Liver (tissue), 9 donors: Measurements from ENCODE around the gene ANKRA2. TPM values are rescaled to one million over a fixed set of nuclear protein-coding genes. Genes with fewer than 3 reads are reported as not detected.

ENCODE experiments used
- DNase-seq: peaks from one replicate; pipeline ENCODE4 v3.0.0-alpha.2; 2017; ENCODE audit warnings: low spot score
- H3K27ac ChIP-seq, 2 donors: one replicate each; pipeline ENCODE4 v1.7.0; 2013; ENCODE audit warnings: inconsistent platforms in 2 of 2, low read length in 2 of 2, control low read depth in 1 of 2, low read depth in 1 of 2, mild to moderate bottlenecking in 1 of 2
- H3K27me3 ChIP-seq, 4 donors: one replicate each; pipeline versions ENCODE4 v1.6.1 to v1.7.0; 2013; ENCODE audit warnings: low read length in 3 of 4, inconsistent platforms in 1 of 4, mild to moderate bottlenecking in 1 of 4, moderate library complexity in 1 of 4; ENCODE audit not compliant: control insufficient read depth in 4 of 4, insufficient read depth in 4 of 4
- H3K36me3 ChIP-seq, 4 donors: one replicate each; pipeline versions ENCODE4 v1.6.1 to v1.7.0; 2013; ENCODE audit warnings: low read length in 3 of 4, mild to moderate bottlenecking in 3 of 4, low read depth in 1 of 4, moderate library complexity in 1 of 4; ENCODE audit not compliant: control insufficient read depth in 4 of 4, insufficient read depth in 3 of 4
- H3K4me1 ChIP-seq, 4 donors: one replicate each; pipeline versions ENCODE4 v1.6.1 to v1.7.0; 2013; ENCODE audit warnings: low read length in 3 of 4, mild to moderate bottlenecking in 3 of 4, moderate library complexity in 1 of 4; ENCODE audit not compliant: control insufficient read depth in 4 of 4, insufficient read depth in 4 of 4
- H3K4me3 ChIP-seq, 3 donors: one replicate each; pipeline versions ENCODE4 v1.6.1 to v1.7.0; 2013; ENCODE audit warnings: low read length in 3 of 3, control low read depth in 1 of 3, low read depth in 1 of 3, mild to moderate bottlenecking in 1 of 3
- H3K9ac ChIP-seq, 2 donors: one replicate each; pipeline ENCODE4 v1.7.0; 2013; ENCODE audit warnings: low read length in 2 of 2, mild to moderate bottlenecking in 2 of 2, moderate library complexity in 2 of 2, control low read depth in 1 of 2, low read depth in 1 of 2
- H3K9me3 ChIP-seq, 4 donors: one replicate each; pipeline versions ENCODE4 v1.6.1 to v1.7.0; 2013; ENCODE audit warnings: low read length in 3 of 4; ENCODE audit not compliant: control insufficient read depth in 4 of 4
- FOXA1 ChIP-seq: IDR thresholded peaks from 2 replicates; pipeline ENCODE4 v1.6.1; 2016; ENCODE audit warnings: antibody characterized with exemption
- FOXA2 ChIP-seq: IDR thresholded peaks from 2 replicates; pipeline ENCODE4 v1.6.1; 2016; ENCODE audit warnings: antibody characterized with exemption
- GABPA ChIP-seq, 2 donors: IDR thresholded peaks in 1 of 2; conservative IDR thresholded peaks in 1 of 2; 2 replicates each; pipeline ENCODE4 v1.6.1; 2016; ENCODE audit warnings: antibody characterized with exemption in 2 of 2, mild to moderate bottlenecking in 1 of 2, moderate library complexity in 1 of 2
- HNF4A ChIP-seq, 2 donors: conservative IDR thresholded peaks; 2 replicates each; pipeline ENCODE4 v1.6.1; 2016; ENCODE audit warnings: antibody characterized with exemption in 2 of 2, mild to moderate bottlenecking in 2 of 2
- HNF4G ChIP-seq: IDR thresholded peaks from 2 replicates; pipeline ENCODE4 v1.6.1; 2016; ENCODE audit warnings: antibody characterized with exemption
- NR2F2 ChIP-seq: IDR thresholded peaks from 2 replicates; pipeline ENCODE4 v1.6.1; 2016; ENCODE audit warnings: antibody characterized with exemption
- REST ChIP-seq: IDR thresholded peaks from 2 replicates; pipeline ENCODE4 v1.6.1; 2016; ENCODE audit warnings: antibody characterized with exemption, mild to moderate bottlenecking
- RXRA ChIP-seq, 2 donors: IDR thresholded peaks; 2 replicates each; pipeline ENCODE4 v1.6.1; 2017 to 2018; ENCODE audit warnings: antibody characterized with exemption in 2 of 2, mild to moderate bottlenecking in 1 of 2
- SP1 ChIP-seq: IDR thresholded peaks from 2 replicates; pipeline ENCODE4 v1.6.1; 2018; ENCODE audit warnings: antibody characterized with exemption, mild to moderate bottlenecking
- ZBTB33 ChIP-seq: IDR thresholded peaks from 2 replicates; pipeline ENCODE4 v1.6.1; 2016; ENCODE audit warnings: antibody characterized with exemption
- WGBS: extraction: QIAGEN DNeasy Blood & Tissue Kit; methylation state at CpG from one replicate; pipeline ENCODE4 v1.1.7; 2013; 5-methylcytosine and 5-hydroxymethylcytosine counted together
- polyA plus RNA-seq, 2 donors: library from polyadenylated mRNA; stranded (reverse) in 1 of 2; unstranded in 1 of 2; fragments of 200-250 nt in 1 of 2; fragments of >200 nt in 1 of 2; fragmentation: Nextera tagmentation in 1 of 2; extraction: Ambion mirVana in 1 of 2; gene quantifications; one replicate each; pipeline versions ENCODE4 v1.2.1 to v1.2.3, GENCODE V29; 2013 to 2015
- total RNA-seq, 2 donors: library from RNA; depleted of rRNA; stranded (reverse); fragments of >200 nt; gene quantifications; one replicate each; pipeline ENCODE4 v1.2.3, GENCODE V29; 2014
- TF ChIP-seq, protein P1 (sequence below): fragments of 150-350 bp; IDR thresholded peaks from 2 replicates; pipeline ENCODE4 v1.5.1; 2017; ENCODE audit warnings: improper control_type of control experiment, low read depth, low read length; ENCODE audit not compliant: missing input control
- TF ChIP-seq, protein P2 (sequence below): IDR thresholded peaks from 2 replicates; pipeline ENCODE4 v1.6.1; 2016; ENCODE audit warnings: antibody characterized with exemption
- donor health status: healthy.
- donor health status: healthy.
- donor health status: healthy.
- donor health status: healthy.
- donor health status: healthy.

Gene ANKRA2
- total and polyA plus RNA-seq, 4 donors = 5.9 to 17.0 (median 14.5) TPM

DNA sequence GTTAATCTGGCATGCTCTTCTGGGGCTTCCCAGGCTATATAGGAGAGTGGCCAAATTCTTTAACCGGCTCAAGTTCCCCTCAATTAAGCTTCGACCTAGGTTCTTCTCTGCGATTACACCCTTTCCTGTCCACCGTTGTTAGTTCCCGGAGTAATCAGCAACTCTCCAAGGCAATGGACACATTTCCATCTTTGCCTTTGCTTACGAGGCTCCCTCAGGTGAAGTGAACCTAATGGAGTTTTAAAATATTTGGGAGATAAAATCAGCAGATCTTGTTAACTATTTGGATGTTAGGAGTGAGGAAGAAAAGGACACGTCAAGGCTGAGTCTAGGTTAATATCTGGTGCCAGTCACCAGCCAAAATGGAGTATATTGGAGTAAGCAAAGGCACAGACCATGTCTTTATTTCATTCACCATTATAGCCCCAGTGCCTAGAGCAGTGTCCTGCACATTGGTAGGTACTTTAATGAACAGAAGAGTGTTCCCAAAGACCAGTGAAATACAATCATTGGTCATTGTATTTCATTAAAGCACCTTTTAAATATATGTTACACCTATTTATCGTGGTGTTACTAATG, 619 bp upstream of the ANKRA2 start:
- Histone ChIP-seq H3K4me1 (peaks cover 6 to 28% (median 24%) of the 10 kb centered on the region in 4 donors), H3K9me3 (no peaks in the 10 kb centered on the region), H3K27ac (peak overlapping the region; percentile 68 to 88), H3K27me3 (no peaks in the 10 kb centered on the region), H3K36me3 (peaks cover 0 to 12% (median 8%) of the 10 kb centered on the region in 4 donors), H3K4me3 (peak overlapping the region; percentile 74 to 96 (median 95)), H3K9ac (peak overlapping the region; percentile 71 to 90)
- 7% methylated on average over 8 of the region's 8 CpGs for WGBS
- TF ChIP-seq HNF4G = no peak
- no peak for TF ChIP-seq FOXA1
- TF ChIP-seq, protein P1, sequence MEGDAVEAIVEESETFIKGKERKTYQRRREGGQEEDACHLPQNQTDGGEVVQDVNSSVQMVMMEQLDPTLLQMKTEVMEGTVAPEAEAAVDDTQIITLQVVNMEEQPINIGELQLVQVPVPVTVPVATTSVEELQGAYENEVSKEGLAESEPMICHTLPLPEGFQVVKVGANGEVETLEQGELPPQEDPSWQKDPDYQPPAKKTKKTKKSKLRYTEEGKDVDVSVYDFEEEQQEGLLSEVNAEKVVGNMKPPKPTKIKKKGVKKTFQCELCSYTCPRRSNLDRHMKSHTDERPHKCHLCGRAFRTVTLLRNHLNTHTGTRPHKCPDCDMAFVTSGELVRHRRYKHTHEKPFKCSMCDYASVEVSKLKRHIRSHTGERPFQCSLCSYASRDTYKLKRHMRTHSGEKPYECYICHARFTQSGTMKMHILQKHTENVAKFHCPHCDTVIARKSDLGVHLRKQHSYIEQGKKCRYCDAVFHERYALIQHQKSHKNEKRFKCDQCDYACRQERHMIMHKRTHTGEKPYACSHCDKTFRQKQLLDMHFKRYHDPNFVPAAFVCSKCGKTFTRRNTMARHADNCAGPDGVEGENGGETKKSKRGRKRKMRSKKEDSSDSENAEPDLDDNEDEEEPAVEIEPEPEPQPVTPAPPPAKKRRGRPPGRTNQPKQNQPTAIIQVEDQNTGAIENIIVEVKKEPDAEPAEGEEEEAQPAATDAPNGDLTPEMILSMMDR = no peak
- no peak for DNase-seq

DNA sequence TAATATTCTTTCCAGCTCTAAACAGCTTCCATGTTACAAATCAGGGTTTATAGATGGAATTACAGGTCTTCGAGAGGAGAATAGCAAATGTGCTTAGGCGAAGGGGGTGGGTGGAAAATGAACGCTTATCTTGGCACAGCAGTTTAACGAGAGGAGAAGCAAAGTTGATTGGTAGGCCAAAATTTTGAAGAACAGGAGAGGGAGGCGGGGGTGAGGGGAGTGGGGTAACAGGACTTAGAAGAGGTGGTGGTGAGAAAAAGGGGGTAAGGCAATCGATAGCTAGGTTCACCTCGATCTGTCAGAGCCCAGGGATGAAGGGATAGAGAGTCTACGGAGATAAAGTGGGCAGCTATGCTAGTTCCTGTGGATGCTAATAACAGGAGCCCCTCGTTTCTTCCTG, 764 bp downstream of the ANKRA2 start:
- Histone ChIP-seq H3K4me1 (peaks cover 6 to 28% (median 24%) of the 10 kb centered on the region in 4 donors), H3K4me3 (peak overlapping the region; percentile 74 to 96 (median 95)), H3K27me3 (no peaks in the 10 kb centered on the region), H3K9ac (peak overlapping the region; percentile 71 to 92), H3K27ac (peak overlapping the region; percentile 68 to 88), H3K36me3 (peaks cover 0 to 13% (median 9%) of the 10 kb centered on the region in 4 donors), H3K9me3 (no peaks in the 10 kb centered on the region)
- WGBS = 3% methylated on average over 9 of the region's 9 CpGs
- TF ChIP-seq HNF4A (conservative IDR thresholded peaks at IDR 0.05) (no peak), GABPA (IDR thresholded peaks at IDR 0.05 in 1 of 2, conservative IDR thresholded peaks at IDR 0.05 in 1 of 2) (no peak), RXRA (IDR thresholded peaks at IDR 0.05) (no peak), ZBTB33 (no peak), NR2F2 (no peak), HNF4G (no peak), REST (no peak), FOXA2 (no peak), SP1 (no peak)
- TF ChIP-seq, protein P2, sequence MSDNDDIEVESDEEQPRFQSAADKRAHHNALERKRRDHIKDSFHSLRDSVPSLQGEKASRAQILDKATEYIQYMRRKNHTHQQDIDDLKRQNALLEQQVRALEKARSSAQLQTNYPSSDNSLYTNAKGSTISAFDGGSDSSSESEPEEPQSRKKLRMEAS = no peak
- peak; percentile 53 for DNase-seq
